ENCODE measurements around the gene CSTPP1.
A peak's percentile ranks its signal among the peaks of the same experiment; 100 is the strongest.

Gene CSTPP1

GRCh38 chr11:47152126-47152952 lies 215.8 kb downstream of the CSTPP1 start:
- no peak for DNase-seq (ENCODE audit: low read depth)
- TF ChIP-seq CTCF (IDR thresholded peaks at IDR 0.05; ENCODE audit: insufficient read depth, low read depth, low read length, missing control alignments), result no peak
- no peak overlapping the region for H3K4me3 ChIP-seq (ENCODE audit: low read length)

GRCh38 chr11:47152953-47153950 lies 216.7 kb downstream of the CSTPP1 start:
- DNase-seq (ENCODE audit: low read depth), result peak; percentile 74
- peak; percentile 99 for TF ChIP-seq CTCF (IDR thresholded peaks at IDR 0.05; ENCODE audit: insufficient read depth, low read depth, low read length, missing control alignments)
- H3K4me3 ChIP-seq (ENCODE audit: low read length), result no peak overlapping the region

GRCh38 chr11:47154616-47155570 lies 218.3 kb downstream of the CSTPP1 start:
- no peak for TF ChIP-seq CTCF (IDR thresholded peaks at IDR 0.05; ENCODE audit: insufficient read depth, low read depth, low read length, missing control alignments)
- no peak overlapping the region for H3K4me3 ChIP-seq (ENCODE audit: low read length)
- DNase-seq (ENCODE audit: low read depth), result no peak

GRCh38 chr11:47155879-47156278 lies 219.3 kb downstream of the CSTPP1 start:
- H3K4me3 ChIP-seq (ENCODE audit: low read length), result no peak overlapping the region
- no peak for DNase-seq (ENCODE audit: low read depth)

GRCh38 chr11:47156333-47156732 lies 219.8 kb downstream of the CSTPP1 start:
- peak; percentile 38 for DNase-seq (ENCODE audit: low read depth)
- no peak for TF ChIP-seq CTCF (IDR thresholded peaks at IDR 0.05; ENCODE audit: insufficient read depth, low read depth, low read length, missing control alignments)
- no peak overlapping the region for H3K4me3 ChIP-seq (ENCODE audit: low read length)

More at GRCh38 chr11:47155879-47156278, 219.3 kb downstream of the CSTPP1 start:
- no peak for TF ChIP-seq CTCF (IDR thresholded peaks at IDR 0.05; ENCODE audit: insufficient read depth, low read depth, low read length, missing control alignments)

GRCh38 chr11:47156951-47157350 lies 220.4 kb downstream of the CSTPP1 start:
- TF ChIP-seq CTCF (IDR thresholded peaks at IDR 0.05; ENCODE audit: insufficient read depth, low read depth, low read length, missing control alignments), result no peak
- DNase-seq (ENCODE audit: low read depth), result no peak
- H3K4me3 ChIP-seq (ENCODE audit: low read length), result no peak overlapping the region

Measured in epithelial cell of esophagus (primary cell).